HCT116 (cell line): ENCODE results near the gene IPO5. TPM values are rescaled to one million over a fixed set of nuclear protein-coding genes. Genes with fewer than 3 reads are reported as not detected.

Experiments
- ATAC-seq: fragments of 200-7000 bp; cut with Tn5 transposase; 2 replicates; pipeline ENCODE4 v1.9.1; 2020; ENCODE audit warnings: mild to moderate bottlenecking, moderate library complexity
- BruUV-seq: library from RNA; stranded (reverse); fragments of 400-500 nt; replicated peaks from 2 replicates; lab custom pipeline; 2021; lab: Mats Ljungman, UMichigan
- CTCF ChIA-PET: fragments of 300-600 bp; sonication (Branson Sonifier 250); formaldehyde crosslinking; loops from one replicate; lab custom pipeline; 2021; ENCODE audit warnings: antibody characterized with exemption; lab: Charles Lee
- POLR2A ChIA-PET: fragments of 300-600, 350-600 bp; sonication (Branson Sonifier 250); formaldehyde crosslinking; loops from one replicate; lab custom pipeline; 2021; ENCODE audit warnings: antibody characterized with exemption; lab: Charles Lee
- RAD21 ChIA-PET, 2 experiments: fragments of 300-600 bp; sonication (Branson Sonifier 250); formaldehyde crosslinking; loops; one replicate each; lab custom pipeline; 2023; ENCODE audit warnings: low total read pairs in 2 of 2; ENCODE audit not compliant: uncharacterized antibody in 2 of 2, unreplicated experiment in 2 of 2, low non-redundant PET in 1 of 2; lab: Charles Lee
- DNase-seq: peaks from one replicate; pipeline ENCODE4 v3.0.0-alpha.2; 2010; ENCODE audit warnings: low read depth, low spot score
- H2AFZ ChIP-seq: fragments of 200-600 bp; shearing (Covaris generic), sonication (generic); 2 replicates; pipeline ENCODE4 v1.6.1; 2017; ENCODE audit warnings: low read depth, mixed run types, mixed read lengths, antibody characterized with exemption, low read length; ENCODE audit not compliant: poor library complexity, severe bottlenecking
- H3K27ac ChIP-seq: 2 replicates; pipeline ENCODE4 v1.5.1; 2012; ENCODE audit warnings: low read depth, low read length
- H3K27me3 ChIP-seq: fragments of 200-600 bp; sonication (generic); 2 replicates; pipeline ENCODE4 v1.6.1; 2016; ENCODE audit warnings: mixed run types, low read length, mixed read lengths; ENCODE audit not compliant: insufficient read depth
- H3K36me3 ChIP-seq, 2 experiments: fragments of 200-500 bp in 1 of 2; fragments of 200-600 bp in 1 of 2; sonication (Bioruptor generic) in 1 of 2; sonication (generic) in 1 of 2; 2 replicates each; pipeline versions ENCODE4 v1.5.1 to v1.6.1; 2014 to 2016; ENCODE audit warnings: low read length in 2 of 2, inconsistent platforms in 1 of 2, mixed read lengths in 1 of 2, mixed run types in 1 of 2; ENCODE audit not compliant: insufficient read depth in 2 of 2, control insufficient read depth in 1 of 2
- H3K4me1 ChIP-seq, 2 experiments: fragments of 200-600 bp in 1 of 2; sonication (generic) in 1 of 2; 2 replicates each; pipeline versions ENCODE4 v1.5.1 to v1.6.1; 2012 to 2017; ENCODE audit warnings: low read length in 2 of 2, inconsistent platforms in 1 of 2, mild to moderate bottlenecking in 1 of 2, mixed read lengths in 1 of 2, mixed run types in 1 of 2, moderate library complexity in 1 of 2; ENCODE audit not compliant: insufficient read depth in 2 of 2, control insufficient read depth in 1 of 2
- H3K4me2 ChIP-seq: fragments of 200-600 bp; sonication (generic); 2 replicates; pipeline ENCODE4 v1.6.1; 2017; ENCODE audit warnings: mixed run types, low read length, mixed read lengths
- H3K4me3 ChIP-seq, 2 experiments: fragments of 200-600 bp in 1 of 2; sonication (generic) in 1 of 2; replicated peaks in 1 of 2; 2 replicates each; pipeline ENCODE4 v1.5.1; 2011 to 2016; ENCODE audit warnings: low read length in 2 of 2, control low read depth in 1 of 2, low read depth in 1 of 2, mild to moderate bottlenecking in 1 of 2, mixed read lengths in 1 of 2, mixed run types in 1 of 2
- H3K79me2 ChIP-seq: fragments of 200-600 bp; sonication (generic); 2 replicates; pipeline ENCODE4 v1.6.1; 2017; ENCODE audit warnings: mild to moderate bottlenecking, mixed run types, low read length, moderate library complexity, mixed read lengths; ENCODE audit not compliant: insufficient read depth
- H3K9ac ChIP-seq: fragments of 200-600 bp; sonication (generic); 2 replicates; pipeline ENCODE4 v1.6.1; 2016; ENCODE audit warnings: low read length, mixed read lengths
- H3K9me2 ChIP-seq: fragments of 200-600 bp; sonication (generic), shearing (Covaris generic); 2 replicates; pipeline ENCODE4 v1.6.1; 2017; ENCODE audit warnings: mixed run types, mild to moderate bottlenecking, moderate library complexity; ENCODE audit not compliant: insufficient read depth
- H3K9me3 ChIP-seq, 2 experiments: fragments of 200-500 bp in 1 of 2; fragments of 200-600 bp in 1 of 2; sonication (Bioruptor generic) in 1 of 2; sonication (generic) in 1 of 2; 2 replicates each; pipeline ENCODE4 v1.6.1; 2014 to 2017; ENCODE audit warnings: low read length in 2 of 2, mixed read lengths in 2 of 2, inconsistent platforms in 1 of 2, low read depth in 1 of 2, mild to moderate bottlenecking in 1 of 2, mixed run types in 1 of 2, moderate library complexity in 1 of 2; ENCODE audit not compliant: control insufficient read depth in 1 of 2, insufficient read depth in 1 of 2
- H4K20me1 ChIP-seq: fragments of 200-600 bp; sonication (generic), shearing (Covaris generic); 2 replicates; pipeline ENCODE4 v1.6.1; 2017; ENCODE audit warnings: mixed run types, mild to moderate bottlenecking, moderate library complexity; ENCODE audit not compliant: insufficient read depth
- ATF3 ChIP-seq: IDR thresholded peaks from 2 replicates; pipeline ENCODE4 v1.6.1; 2012
- CBX3 ChIP-seq: IDR thresholded peaks from 2 replicates; pipeline ENCODE4 v1.6.1; 2012; ENCODE audit warnings: low read depth
- CEBPB ChIP-seq: IDR thresholded peaks from 2 replicates; pipeline ENCODE4 v1.6.1; 2012; ENCODE audit warnings: low read depth
- ELF1 ChIP-seq: IDR thresholded peaks from 2 replicates; pipeline ENCODE4 v1.6.1; 2012; ENCODE audit warnings: low read depth, borderline replicate concordance
- EZH2phosphoT487 ChIP-seq: fragments of 200-600 bp; IDR thresholded peaks from 2 replicates; pipeline ENCODE4 v1.6.1; 2018; ENCODE audit warnings: antibody characterized with exemption, borderline replicate concordance
- FOSL1 ChIP-seq: IDR thresholded peaks from 2 replicates; pipeline ENCODE4 v1.6.1; 2012; ENCODE audit warnings: low read depth
- MAX ChIP-seq: IDR thresholded peaks from 2 replicates; pipeline ENCODE4 v1.6.1; 2012
- POLR2A ChIP-seq: IDR thresholded peaks from 2 replicates; pipeline ENCODE4 v1.7.0; 2011; ENCODE audit warnings: borderline replicate concordance; ENCODE audit not compliant: insufficient read depth, insufficient read length; ENCODE audit errors: extremely low read depth
- REST ChIP-seq: IDR thresholded peaks from 2 replicates; pipeline ENCODE4 v1.6.1; 2012; ENCODE audit warnings: low read depth
- SIN3A ChIP-seq: IDR thresholded peaks from 2 replicates; pipeline ENCODE4 v1.6.1; 2012; ENCODE audit warnings: low read depth
- SP1 ChIP-seq: IDR thresholded peaks from 2 replicates; pipeline ENCODE4 v1.6.1; 2012; ENCODE audit warnings: low read depth
- YY1 ChIP-seq: IDR thresholded peaks from 2 replicates; pipeline ENCODE4 v1.6.1; 2011; ENCODE audit warnings: low read length, low read depth, moderate library complexity, mild to moderate bottlenecking; ENCODE audit not compliant: insufficient replicate concordance; ENCODE audit errors: extremely low read depth
- ZFX ChIP-seq: fragments of 450-650 bp; IDR thresholded peaks from 2 replicates; pipeline ENCODE4 v1.6.1; 2017
- ZNF274 ChIP-seq: fragments of 200-500 bp; sonication (Bioruptor generic); IDR thresholded peaks from 2 replicates; pipeline ENCODE4 v1.6.1; 2014; ENCODE audit warnings: mild to moderate bottlenecking, low read depth, low read length, inconsistent platforms
- intact Hi-C: fragments of 100-400 bp; cut with micrococcal nuclease; formaldehyde crosslinking; loops from 2 replicates; pipeline ENCODE4 v1.10.0; 2022
- total RNA-seq: library from RNA; stranded (reverse); gene quantifications from one replicate; pipeline ENCODE4 v1.2.1, GENCODE V29; 2021; ENCODE audit not compliant: unreplicated experiment
- TF ChIP-seq, protein P1 (sequence below): IDR thresholded peaks from 2 replicates; pipeline ENCODE4 v1.6.1; 2011; ENCODE audit warnings: mild to moderate bottlenecking, low read length, moderate library complexity; ENCODE audit not compliant: insufficient replicate concordance; ENCODE audit errors: extremely low read depth

IPO5 gene
- total RNA-seq, 1 experiment from 2014 or later = 237 TPM

DNA sequence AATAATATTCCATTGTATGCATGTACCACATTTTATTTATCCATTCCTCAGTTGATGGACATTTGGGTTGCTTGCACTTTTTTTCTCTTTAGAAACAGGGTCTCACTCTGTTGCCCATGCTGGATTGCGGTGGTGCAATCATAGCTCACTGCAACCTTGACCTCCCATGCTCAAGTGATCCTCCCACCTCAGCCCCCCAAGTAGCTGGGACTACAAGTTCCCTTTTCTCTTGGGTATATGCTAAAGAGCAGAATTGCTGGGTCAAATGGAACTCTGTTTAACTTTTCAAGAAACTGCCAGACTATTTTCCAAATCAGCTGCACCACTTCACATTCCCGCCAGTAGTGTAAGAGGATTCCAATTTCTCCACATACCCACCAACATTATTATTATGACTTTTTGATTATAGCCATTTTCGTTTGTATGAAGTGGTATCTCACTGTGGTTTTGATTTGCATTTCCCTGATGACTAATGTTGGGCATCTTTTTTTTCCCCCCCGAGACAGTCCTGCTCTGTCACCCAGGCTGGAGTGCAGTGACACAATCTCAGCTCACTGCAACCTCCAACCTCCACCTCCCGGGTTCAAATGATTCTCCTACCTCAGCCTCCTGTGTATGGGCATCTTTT lies 7.6 kb upstream of the IPO5 start (continued):
- TF ChIP-seq, protein P1, sequence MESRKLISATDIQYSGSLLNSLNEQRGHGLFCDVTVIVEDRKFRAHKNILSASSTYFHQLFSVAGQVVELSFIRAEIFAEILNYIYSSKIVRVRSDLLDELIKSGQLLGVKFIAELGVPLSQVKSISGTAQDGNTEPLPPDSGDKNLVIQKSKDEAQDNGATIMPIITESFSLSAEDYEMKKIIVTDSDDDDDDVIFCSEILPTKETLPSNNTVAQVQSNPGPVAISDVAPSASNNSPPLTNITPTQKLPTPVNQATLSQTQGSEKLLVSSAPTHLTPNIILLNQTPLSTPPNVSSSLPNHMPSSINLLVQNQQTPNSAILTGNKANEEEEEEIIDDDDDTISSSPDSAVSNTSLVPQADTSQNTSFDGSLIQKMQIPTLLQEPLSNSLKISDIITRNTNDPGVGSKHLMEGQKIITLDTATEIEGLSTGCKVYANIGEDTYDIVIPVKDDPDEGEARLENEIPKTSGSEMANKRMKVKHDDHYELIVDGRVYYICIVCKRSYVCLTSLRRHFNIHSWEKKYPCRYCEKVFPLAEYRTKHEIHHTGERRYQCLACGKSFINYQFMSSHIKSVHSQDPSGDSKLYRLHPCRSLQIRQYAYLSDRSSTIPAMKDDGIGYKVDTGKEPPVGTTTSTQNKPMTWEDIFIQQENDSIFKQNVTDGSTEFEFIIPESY = no peak
- TF ChIP-seq ELF1 (no peak), SP1 (no peak)
- TF ChIP-seq, all 23 proteins: peak for 0

DNA sequence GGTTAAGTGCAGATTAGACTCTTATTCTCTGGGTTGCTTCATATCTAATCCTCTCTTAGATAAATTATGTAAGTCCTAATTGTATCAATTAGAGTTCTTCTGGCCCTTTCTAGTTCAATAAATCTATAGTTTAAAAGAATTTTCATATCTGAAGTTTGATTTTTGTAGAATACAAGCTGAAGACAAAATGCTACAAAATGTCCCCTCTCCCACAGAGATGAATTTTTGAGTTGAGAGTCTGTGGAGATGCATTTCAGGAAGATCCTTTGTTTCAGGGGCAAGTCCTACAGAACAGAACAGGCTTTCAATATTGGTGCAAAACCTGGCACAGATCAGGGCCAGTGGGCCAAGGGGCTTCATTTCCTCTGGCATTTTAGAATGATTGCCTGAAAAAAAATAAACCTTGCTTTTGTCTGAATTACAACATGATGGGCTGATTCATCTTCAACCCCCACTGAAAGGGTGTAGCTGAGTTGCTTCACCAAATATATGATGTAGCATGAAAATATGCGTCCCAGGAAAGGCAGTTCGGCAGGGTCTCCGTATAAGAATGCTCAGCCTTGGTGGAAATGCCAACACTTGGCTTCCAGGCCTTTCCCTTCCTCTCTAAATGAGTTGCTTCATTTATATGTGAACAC lies 6.4 kb upstream of the IPO5 start:
- Histone ChIP-seq H3K9me2 (no peaks in the 10 kb centered on the region), H3K79me2 (no peaks in the 10 kb centered on the region), H3K4me2 (no peak overlapping the region), H4K20me1 (no peaks in the 10 kb centered on the region), H3K27ac (no peak overlapping the region), H3K9ac (no peak overlapping the region), H3K36me3 (no peaks in the 10 kb centered on the region), H2AFZ (no peak overlapping the region), H3K4me3 (no peak overlapping the region), H3K4me1 (no peaks in the 10 kb centered on the region), H3K9me3 (no peaks in the 10 kb centered on the region), H3K27me3 (no peaks in the 10 kb centered on the region)
- POLR2A ChIA-PET = no interaction called here
- intact Hi-C loops = no loop called here
- ATAC-seq (no peak), DNase-seq (no peak)
- CTCF ChIA-PET = no interaction called here
- BruUV-seq = no TSS peak
- RAD21 ChIA-PET = no interaction called here
- TF ChIP-seq EZH2phosphoT487 = no peak
- TF ChIP-seq MAX = no peak
- TF ChIP-seq CEBPB = no peak
- TF ChIP-seq SP1 = no peak
- no peak for TF ChIP-seq POLR2A
- no peak for TF ChIP-seq REST
- TF ChIP-seq CBX3 = no peak
- TF ChIP-seq YY1 = no peak
- TF ChIP-seq ZFX = no peak
- TF ChIP-seq, protein P1 = no peak
- TF ChIP-seq ATF3 = no peak
- TF ChIP-seq ZNF274 = no peak
- TF ChIP-seq FOSL1 = no peak
- no peak for TF ChIP-seq SIN3A
